VCaP (cell line): ENCODE results near the gene STX10.

Experiments
- H3K27ac ChIP-seq: fragments of 450-650 bp; 2 replicates; pipeline ENCODE4 v1.5.1; 2017
- TF ChIP-seq, protein P1 (sequence below): fragments of 450-650 bp; conservative IDR thresholded peaks from 2 replicates; pipeline ENCODE4 v1.5.1; 2017; ENCODE audit warnings: mild to moderate bottlenecking, moderate library complexity

Gene STX10

GRCh38 chr19:13138171-13138915, 11.8 kb downstream of the STX10 start:
- no peak overlapping the region for H3K27ac ChIP-seq
- TF ChIP-seq, protein P1, sequence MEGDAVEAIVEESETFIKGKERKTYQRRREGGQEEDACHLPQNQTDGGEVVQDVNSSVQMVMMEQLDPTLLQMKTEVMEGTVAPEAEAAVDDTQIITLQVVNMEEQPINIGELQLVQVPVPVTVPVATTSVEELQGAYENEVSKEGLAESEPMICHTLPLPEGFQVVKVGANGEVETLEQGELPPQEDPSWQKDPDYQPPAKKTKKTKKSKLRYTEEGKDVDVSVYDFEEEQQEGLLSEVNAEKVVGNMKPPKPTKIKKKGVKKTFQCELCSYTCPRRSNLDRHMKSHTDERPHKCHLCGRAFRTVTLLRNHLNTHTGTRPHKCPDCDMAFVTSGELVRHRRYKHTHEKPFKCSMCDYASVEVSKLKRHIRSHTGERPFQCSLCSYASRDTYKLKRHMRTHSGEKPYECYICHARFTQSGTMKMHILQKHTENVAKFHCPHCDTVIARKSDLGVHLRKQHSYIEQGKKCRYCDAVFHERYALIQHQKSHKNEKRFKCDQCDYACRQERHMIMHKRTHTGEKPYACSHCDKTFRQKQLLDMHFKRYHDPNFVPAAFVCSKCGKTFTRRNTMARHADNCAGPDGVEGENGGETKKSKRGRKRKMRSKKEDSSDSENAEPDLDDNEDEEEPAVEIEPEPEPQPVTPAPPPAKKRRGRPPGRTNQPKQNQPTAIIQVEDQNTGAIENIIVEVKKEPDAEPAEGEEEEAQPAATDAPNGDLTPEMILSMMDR = no peak

DNA sequence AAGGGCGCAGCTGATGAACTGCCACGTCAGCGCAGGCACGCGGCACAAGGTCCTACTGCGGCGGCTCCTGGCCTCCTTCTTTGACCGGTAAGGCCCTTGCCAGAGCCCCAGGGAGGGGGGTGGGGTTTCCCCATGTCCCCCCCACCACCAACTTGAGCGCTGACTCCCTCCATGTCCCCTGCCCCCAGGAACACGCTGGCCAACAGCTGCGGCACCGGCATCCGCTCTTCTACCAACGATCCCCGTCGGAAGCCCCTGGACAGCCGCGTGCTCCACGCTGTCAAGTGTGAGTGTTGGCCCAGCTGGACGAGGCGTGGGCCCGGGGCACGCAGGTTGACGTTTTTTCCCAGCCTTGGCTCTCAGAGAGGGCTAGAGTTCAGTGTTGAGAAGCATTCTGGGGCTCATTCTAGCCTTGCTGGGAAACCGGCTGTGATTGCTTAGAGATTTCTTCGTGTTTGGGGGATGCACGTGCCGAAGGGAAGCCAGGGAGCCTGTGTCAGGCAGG, 12.8 kb downstream of the STX10 start:
- TF ChIP-seq, protein P1 = no peak
- H3K27ac ChIP-seq = no peak overlapping the region

GRCh38 chr19:13135068-13136062, 14.8 kb downstream of the STX10 start:
- TF ChIP-seq, protein P1 = no peak
- no peak overlapping the region for H3K27ac ChIP-seq

DNA sequence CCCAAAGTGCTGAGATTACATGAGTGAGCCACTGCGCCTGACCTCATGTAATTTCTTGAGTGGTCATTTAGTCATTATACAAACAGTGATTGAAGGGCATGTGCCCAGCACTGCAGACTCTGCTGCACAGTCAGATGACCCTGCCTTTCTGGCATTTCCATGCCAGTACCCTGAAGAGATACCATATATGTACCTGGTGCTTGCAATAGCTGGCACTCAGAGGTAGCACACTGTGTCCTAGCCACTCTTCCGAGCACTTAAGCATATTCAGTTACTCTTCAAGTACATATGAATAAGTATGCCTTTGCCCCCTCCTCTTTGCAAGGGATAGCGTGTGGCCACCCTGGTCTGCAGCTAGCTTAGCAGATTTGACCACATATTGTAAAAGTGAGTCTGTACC, 15.5 kb downstream of the STX10 start:
- no peak overlapping the region for H3K27ac ChIP-seq
- TF ChIP-seq, protein P1 = no peak

- H3K27ac ChIP-seq = no peak overlapping the region
- TF ChIP-seq, protein P1 = no peak
Measured at GRCh38 chr19:13133241-13133870, 16.8 kb downstream of the STX10 start.

- TF ChIP-seq, protein P1 = no peak
- no peak overlapping the region for H3K27ac ChIP-seq
Measured at GRCh38 chr19:13132471-13133180, 17.5 kb downstream of the STX10 start.
